ENCODE results near the gene COQ10B. TPM values are rescaled to one million over a fixed set of nuclear protein-coding genes. Genes with fewer than 3 reads are reported as not detected.

COQ10B gene
- total and polyA plus RNA-seq, 2 of the 4 experiments (the other 2 are of a cell fraction), result 9.5 to 28.7 TPM

DNA sequence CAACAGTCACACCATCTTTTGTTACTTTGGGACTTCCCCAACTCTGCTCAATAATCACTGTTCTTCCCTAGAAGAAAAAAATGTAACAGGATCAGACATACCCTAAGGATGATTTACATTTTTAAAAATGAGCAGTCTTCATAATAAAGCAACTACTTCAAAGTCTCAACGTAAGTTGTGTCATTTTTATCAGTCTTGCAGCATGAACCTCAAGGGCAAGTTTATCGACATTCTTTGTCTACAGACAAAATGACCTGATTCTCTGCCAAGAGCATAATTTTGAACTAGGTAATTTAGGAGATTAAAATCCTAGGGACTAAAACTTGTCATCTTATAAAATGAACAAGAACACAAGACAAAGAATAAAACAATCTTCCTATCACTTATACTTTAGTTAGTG lies 44.0 kb downstream of the COQ10B start:
- no peak overlapping the region for H2BK5ac ChIP-seq (ENCODE audit: low read depth, low read length, poor library complexity, severe bottlenecking)
- ChIA-PET CTCF (no interaction called here), POLR2A (ENCODE audit: unreplicated experiment) (no interaction called here)
- no peak overlapping the region for H4K91ac ChIP-seq (ENCODE audit: insufficient read depth, low read depth, low read length)
- no peaks in the 10 kb centered on the region for H3K9me3 ChIP-seq (ENCODE audit: control insufficient read depth, insufficient read depth, low read length)
- no peak overlapping the region for H4K5ac ChIP-seq (ENCODE audit: low read depth, low read length)
- 0 out of 2 replicates have a peak, but pooled peaks cover 3% of the 10 kb centered on the region for H3K9me1 ChIP-seq (ENCODE audit: insufficient read depth, low read length)
- no CpG with 5 or more reads among the region's 2 CpGs for WGBS, 2 experiments (ENCODE audit: extremely low coverage in 2 of 2, insufficient read length in 1 of 2)
- peaks cover 22 to 41% of the 10 kb centered on the region in 2 experiments for H3K79me1 ChIP-seq (ENCODE audit: low read depth in 1 of 2, low read length in 2 of 2)
- no peak for DNase-seq
- no peak for ATAC-seq (ENCODE audit: low read depth)
- H3K4me2 ChIP-seq (ENCODE audit: low read depth, low read length), result peak overlapping the region; percentile 98; the same call in 1 of the 2 replicates
- H3K14ac ChIP-seq (replicated peaks; ENCODE audit: low read depth, low read length), result no peak overlapping the region
- peaks cover 19% of the 10 kb centered on the region for H3K36me3 ChIP-seq (ENCODE audit: control insufficient read depth, insufficient read depth, low read length)
- no peak overlapping the region for H2BK15ac ChIP-seq (ENCODE audit: low read depth, low read length)
- intact Hi-C loops (cut with micrococcal nuclease) (loop anchor here (5.0 kb wide), 1 partner anchor 40 kb away; no protein-coding TSS in a partner anchor), in situ Hi-C loops (cut with MboI; ENCODE audit: low sequenced_read_pairs) (loop anchor here (5.0 kb wide), 1 partner anchor 80 kb away; no protein-coding TSS in a partner anchor), dilution Hi-C loops (cut with HindIII; ENCODE audit: low sequenced_read_pairs, unreplicated experiment) (no loop called here)
- no peak overlapping the region for H2AK5ac ChIP-seq (ENCODE audit: low read depth, low read length)
- no peak overlapping the region for H3K23ac ChIP-seq (ENCODE audit: low read depth, low read length)
- H3K27me3 ChIP-seq (ENCODE audit: control insufficient read depth, insufficient read depth, low read length), result no peaks in the 10 kb centered on the region
- H3K27ac ChIP-seq (ENCODE audit: insufficient read depth, low read length), result no peak overlapping the region
- no peak overlapping the region for H3K4me3 ChIP-seq (ENCODE audit: insufficient read depth, low read depth, low read length)
- H2BK20ac ChIP-seq (ENCODE audit: low read depth, low read length), result no peak overlapping the region
- no peak overlapping the region for H2AK9ac ChIP-seq (replicated peaks; ENCODE audit: low read depth, low read length, poor library complexity)
- no peak for TF ChIP-seq RFX5 (IDR thresholded peaks at IDR 0.05; ENCODE audit: low read depth, low read length)
- no peak for TF ChIP-seq NFE2L2 (IDR thresholded peaks at IDR 0.05; ENCODE audit: low read depth, low read length)
- no peak overlapping the region for H3K56ac ChIP-seq (ENCODE audit: extremely low read depth, insufficient read depth, low read length)
- no peak overlapping the region for H3K4ac ChIP-seq (ENCODE audit: low read depth, low read length)
- no TSS peak for BruUV-seq (replicated peaks)
- no peak overlapping the region for H4K8ac ChIP-seq (ENCODE audit: low read depth in 2 of 2, low read length in 2 of 2)
- no peak overlapping the region for H2AFZ ChIP-seq (replicated peaks; ENCODE audit: low read length, poor library complexity)
- H4K20me1 ChIP-seq (ENCODE audit: insufficient read depth, low read length), result peaks cover 40% of the 10 kb centered on the region
- H3K9ac ChIP-seq (ENCODE audit: low read depth, low read length), result no peak overlapping the region
- 0 out of 2 replicates have a peak, but pooled peaks cover 1% of the 10 kb centered on the region for H3K4me1 ChIP-seq (ENCODE audit: control insufficient read depth, insufficient read depth, low read length)
- no peak overlapping the region for H2BK120ac ChIP-seq (ENCODE audit: low read depth, low read length)
- no peak overlapping the region for H3K18ac ChIP-seq (ENCODE audit: low read depth, low read length)

All from IMR-90 (cell line).